Measurements from ENCODE around the gene DHRSX. TPM values are rescaled to one million over a fixed set of nuclear protein-coding genes. Genes with fewer than 3 reads are reported as not detected.

DHRSX gene
- total and polyA plus RNA-seq, 12 donors: 6.4 to 68.6 (median 27.7) TPM

- 75 to 97% (median 91%) methylated on average over 5 of the region's 5 CpGs for WGBS, 4 donors
- H3K4me3 ChIP-seq: no peak overlapping the region
- no peaks in the 10 kb centered on the region for H3K9me3 ChIP-seq (replicated peaks in 1 of 3)
- intact Hi-C loops (cut with DNase I): no loop called here
- no peaks in the 10 kb centered on the region for H3K4me1 ChIP-seq (replicated peaks in 1 of 2)
- TF ChIP-seq CTCF (IDR thresholded peaks at IDR 0.05) (no peak), POLR2A (IDR thresholded peaks at IDR 0.05) (no peak)
- no peaks in the 10 kb centered on the region for H3K36me3 ChIP-seq (replicated peaks in 1 of 2)
- H3K27ac ChIP-seq: no peak overlapping the region
- no peaks in the 10 kb centered on the region for H3K27me3 ChIP-seq
- DNase-seq: no peak
These were observed 152.6 kb downstream of the DHRSX start for GRCh38 chrX:2348211-2348610.

- no peak overlapping the region for H3K4me3 ChIP-seq
- intact Hi-C loops (cut with DNase I): no loop called here
- no peaks in the 10 kb centered on the region for H3K36me3 ChIP-seq (replicated peaks in 1 of 2)
- no peak overlapping the region for H3K27ac ChIP-seq
- no peaks in the 10 kb centered on the region for H3K27me3 ChIP-seq
- DNase-seq: no peak
- 83 to 84% (median 83%) methylated on average over 7 of the region's 7 CpGs for WGBS, 4 donors
- no peak for TF ChIP-seq POLR2A (IDR thresholded peaks at IDR 0.05)
- no peak for TF ChIP-seq CTCF (IDR thresholded peaks at IDR 0.05)
- peaks cover 3 to 6% of the 10 kb centered on the region in 2 donors for H3K4me1 ChIP-seq (replicated peaks in 1 of 2)
- H3K9me3 ChIP-seq (replicated peaks in 1 of 3): no peaks in the 10 kb centered on the region
These were observed 154.6 kb downstream of the DHRSX start for GRCh38 chrX:2346158-2346557.

- Histone ChIP-seq H3K4me3 (no peak overlapping the region), H3K4me1 (replicated peaks in 1 of 2) (peaks cover 3 to 8% of the 10 kb centered on the region in 2 donors), H3K36me3 (replicated peaks in 1 of 2) (no peaks in the 10 kb centered on the region), H3K27me3 (no peaks in the 10 kb centered on the region), H3K27ac (no peak overlapping the region), H3K9me3 (replicated peaks in 1 of 3) (no peaks in the 10 kb centered on the region)
- WGBS, 4 donors: 95 to 100% (median 98%) methylated on average over 4 of the region's 4 CpGs
- TF ChIP-seq CTCF (IDR thresholded peaks at IDR 0.05): no peak
- TF ChIP-seq POLR2A (IDR thresholded peaks at IDR 0.05): no peak
- no peak for DNase-seq
- intact Hi-C loops (cut with DNase I): no loop called here
These were observed 155.2 kb downstream of the DHRSX start for GRCh38 chrX:2345562-2345961.

GRCh38 chrX:2343413-2343812 lies 157.4 kb downstream of the DHRSX start:
- Histone ChIP-seq H3K27me3 (no peaks in the 10 kb centered on the region), H3K4me3 (no peak overlapping the region), H3K27ac (no peak overlapping the region), H3K9me3 (replicated peaks in 1 of 3) (no peaks in the 10 kb centered on the region), H3K36me3 (replicated peaks in 1 of 2) (no peaks in the 10 kb centered on the region), H3K4me1 (replicated peaks in 1 of 2) (peaks cover 3 to 8% of the 10 kb centered on the region in 2 donors)
- intact Hi-C loops (cut with DNase I): no loop called here
- DNase-seq: no peak
- WGBS, 4 donors: 99 to 100% (median 99%) methylated on average over 4 of the region's 4 CpGs
- TF ChIP-seq CTCF (IDR thresholded peaks at IDR 0.05) (no peak), POLR2A (IDR thresholded peaks at IDR 0.05) (no peak)

All from adrenal gland (tissue), 12 donors.